ENCODE measurements around the gene RAB6A. TPM values are rescaled to one million over a fixed set of nuclear protein-coding genes. Genes with fewer than 3 reads are reported as not detected.
"Not testable (repeated sequence)": the region's sequence is repeated elsewhere in the genome, so short reads cannot be mapped to it uniquely, and the experiment has no call there.

The RAB6A gene
- total RNA-seq, 1 donor = 153 TPM

DNA sequence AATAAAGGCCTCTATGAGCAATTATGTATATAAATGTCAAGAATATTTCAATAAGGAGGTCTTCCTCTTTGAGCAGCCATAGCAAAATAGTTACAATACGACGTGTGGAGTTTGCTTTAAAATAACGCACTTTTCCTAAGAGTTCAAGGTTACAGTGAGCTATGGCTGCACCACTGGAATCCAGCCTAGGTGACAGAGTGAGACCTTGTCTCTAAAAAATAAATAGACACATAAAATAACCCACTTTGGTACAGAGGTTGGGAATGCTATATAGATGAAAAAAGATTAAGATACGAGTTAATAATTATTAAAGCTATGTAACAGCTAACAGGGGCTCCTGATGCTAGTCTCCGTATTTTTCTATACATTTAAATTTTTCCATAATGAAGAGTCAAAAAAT, 12.6 kb downstream of the RAB6A start:
- DNase-seq (ENCODE audit: low read depth) = no peak
- no peak overlapping the region for H3K4me3 ChIP-seq (ENCODE audit: low read depth, low read length)
- TF ChIP-seq, protein P1, sequence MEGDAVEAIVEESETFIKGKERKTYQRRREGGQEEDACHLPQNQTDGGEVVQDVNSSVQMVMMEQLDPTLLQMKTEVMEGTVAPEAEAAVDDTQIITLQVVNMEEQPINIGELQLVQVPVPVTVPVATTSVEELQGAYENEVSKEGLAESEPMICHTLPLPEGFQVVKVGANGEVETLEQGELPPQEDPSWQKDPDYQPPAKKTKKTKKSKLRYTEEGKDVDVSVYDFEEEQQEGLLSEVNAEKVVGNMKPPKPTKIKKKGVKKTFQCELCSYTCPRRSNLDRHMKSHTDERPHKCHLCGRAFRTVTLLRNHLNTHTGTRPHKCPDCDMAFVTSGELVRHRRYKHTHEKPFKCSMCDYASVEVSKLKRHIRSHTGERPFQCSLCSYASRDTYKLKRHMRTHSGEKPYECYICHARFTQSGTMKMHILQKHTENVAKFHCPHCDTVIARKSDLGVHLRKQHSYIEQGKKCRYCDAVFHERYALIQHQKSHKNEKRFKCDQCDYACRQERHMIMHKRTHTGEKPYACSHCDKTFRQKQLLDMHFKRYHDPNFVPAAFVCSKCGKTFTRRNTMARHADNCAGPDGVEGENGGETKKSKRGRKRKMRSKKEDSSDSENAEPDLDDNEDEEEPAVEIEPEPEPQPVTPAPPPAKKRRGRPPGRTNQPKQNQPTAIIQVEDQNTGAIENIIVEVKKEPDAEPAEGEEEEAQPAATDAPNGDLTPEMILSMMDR (IDR thresholded peaks at IDR 0.05; ENCODE audit: insufficient read depth, low read depth, low read length) = no peak

DNA sequence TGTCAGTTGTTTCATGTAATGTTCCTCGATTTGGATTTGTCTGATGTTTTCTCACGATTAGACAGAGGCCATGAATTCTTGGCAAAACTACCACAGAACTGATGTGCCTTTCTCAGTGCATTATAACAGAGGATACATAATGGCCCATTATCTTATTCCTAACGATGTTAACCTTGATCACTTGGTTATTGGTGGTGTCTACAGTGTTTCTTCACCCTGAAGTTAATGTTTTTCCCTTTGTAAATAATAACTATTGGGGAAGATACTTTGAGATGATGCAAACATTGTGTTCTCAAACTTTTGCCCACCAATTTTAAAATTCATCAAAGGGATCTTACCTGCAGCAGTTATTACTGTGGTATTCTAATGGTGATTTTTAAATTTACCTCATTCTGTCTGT, 13.1 kb downstream of the RAB6A start:
- TF ChIP-seq, protein P1 (IDR thresholded peaks at IDR 0.05; ENCODE audit: insufficient read depth, low read depth, low read length) = no peak
- no peak for DNase-seq (ENCODE audit: low read depth)
- H3K4me3 ChIP-seq (ENCODE audit: low read depth, low read length) = no peak overlapping the region

DNA sequence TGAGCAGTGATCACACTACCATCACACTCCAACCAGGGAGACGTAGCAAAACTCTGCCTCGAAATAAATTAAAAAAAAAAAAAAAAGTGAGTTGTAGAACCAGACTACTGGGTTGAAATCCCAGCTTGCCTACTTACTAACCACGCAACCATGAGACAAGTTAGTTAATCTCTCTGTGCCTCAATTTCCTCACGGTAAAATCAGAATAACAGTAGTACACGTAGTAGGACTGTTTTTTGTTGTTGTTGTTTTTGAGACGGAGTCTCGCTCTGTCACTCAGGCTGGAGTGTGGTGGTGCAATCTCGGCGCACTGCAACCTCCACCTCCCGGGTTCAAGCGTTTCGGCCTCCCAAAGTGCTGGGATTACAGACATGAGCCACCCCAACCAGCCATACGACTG, 14.2 kb downstream of the RAB6A start:
- no peak overlapping the region for H3K4me3 ChIP-seq (ENCODE audit: low read depth, low read length)
- TF ChIP-seq, protein P1 (IDR thresholded peaks at IDR 0.05; ENCODE audit: insufficient read depth, low read depth, low read length) = no peak
- DNase-seq (ENCODE audit: low read depth) = no peak

- H3K4me3 ChIP-seq (ENCODE audit: low read depth, low read length) = no peak overlapping the region
- no peak for DNase-seq (ENCODE audit: low read depth)
- TF ChIP-seq, protein P1 (IDR thresholded peaks at IDR 0.05; ENCODE audit: insufficient read depth, low read depth, low read length) = no peak
Observed at GRCh38 chr11:73743045-73743444, 17.8 kb downstream of the RAB6A start.

DNA sequence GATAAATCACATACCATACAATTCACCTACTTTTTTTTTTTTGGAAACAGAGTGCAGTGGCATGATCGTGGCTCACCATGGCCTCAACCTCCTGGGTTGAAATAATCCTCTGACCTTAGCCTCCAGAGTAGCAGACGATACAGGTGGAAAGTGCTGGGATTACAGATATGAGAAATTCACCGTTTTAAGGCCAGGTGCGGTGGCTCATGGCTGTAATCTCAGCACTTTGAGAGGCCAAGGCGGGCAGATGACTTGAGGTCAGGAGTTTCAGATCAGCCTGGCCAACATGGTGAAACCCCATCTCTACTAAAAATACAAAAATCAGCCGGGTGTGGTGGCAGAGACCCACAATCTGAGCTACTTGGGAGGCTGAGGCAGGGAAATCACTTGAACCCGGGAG, 24.9 kb downstream of the RAB6A start:
- H3K4me3 ChIP-seq (ENCODE audit: low read depth, low read length); DNase-seq (ENCODE audit: low read depth): not testable (repeated sequence)

DNA sequence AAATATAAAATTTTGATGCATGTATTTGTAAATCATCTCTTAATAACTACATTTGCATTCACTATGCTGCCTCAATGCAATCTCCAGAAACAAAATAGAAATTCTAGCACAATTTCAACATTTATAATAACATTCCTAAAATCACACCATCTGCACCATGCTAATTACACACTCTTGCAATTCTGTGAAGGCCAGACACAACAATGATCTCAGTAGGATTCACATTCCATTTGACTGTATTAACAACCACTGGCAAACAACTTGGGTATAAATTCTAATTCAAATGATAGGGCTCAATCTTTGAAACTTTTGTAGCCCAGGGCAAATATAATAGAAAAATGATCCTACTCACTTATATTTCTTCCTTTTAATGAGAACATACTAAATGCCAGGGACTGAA, 25.9 kb downstream of the RAB6A start:
- peak; percentile 44 for DNase-seq (ENCODE audit: low read depth)
- no peak overlapping the region for H3K4me3 ChIP-seq (ENCODE audit: low read depth, low read length)
- TF ChIP-seq, protein P1 (IDR thresholded peaks at IDR 0.05; ENCODE audit: insufficient read depth, low read depth, low read length) = no peak

DNA sequence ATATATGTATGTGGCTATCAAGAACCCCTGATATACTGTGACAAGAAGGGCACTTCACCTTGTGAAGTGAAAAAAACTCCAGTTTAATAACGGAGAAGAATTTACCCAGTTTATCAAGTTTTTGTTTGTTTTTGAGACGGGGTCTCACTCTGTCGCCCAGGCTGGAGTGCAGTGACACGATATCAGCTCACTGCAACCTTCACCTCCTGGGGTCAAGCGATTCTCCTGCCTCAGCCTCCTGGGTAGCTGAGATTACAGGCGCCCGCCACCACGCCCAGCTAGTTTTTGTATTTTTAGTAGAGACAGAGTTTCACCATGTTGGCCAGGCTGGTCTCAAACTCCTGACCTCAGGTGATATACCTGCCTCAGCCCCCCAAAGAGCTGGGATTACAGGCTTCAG, 26.9 kb downstream of the RAB6A start:
- H3K4me3 ChIP-seq (ENCODE audit: low read depth, low read length); DNase-seq (ENCODE audit: low read depth): not testable (repeated sequence)

DNA sequence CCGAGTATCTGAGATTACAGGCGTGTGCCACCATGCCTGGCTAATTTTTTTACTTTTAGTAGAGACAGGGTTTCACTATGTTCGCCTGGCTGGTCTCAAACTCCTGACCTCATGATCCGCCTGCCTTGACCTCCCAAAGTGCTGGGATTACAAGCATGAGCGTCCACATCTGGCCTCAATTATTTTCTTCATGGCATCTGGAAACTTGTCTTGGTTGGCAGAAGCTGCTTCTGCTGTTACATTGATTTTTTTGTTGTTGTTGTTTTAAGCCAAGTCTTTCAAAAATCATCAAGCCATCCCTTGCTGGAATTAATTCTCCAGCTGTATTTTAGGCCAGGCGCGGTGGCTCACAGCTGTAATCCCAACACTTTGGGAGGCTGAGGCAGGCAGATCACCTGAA, 27.9 kb downstream of the RAB6A start:
- not testable (repeated sequence) for H3K4me3 ChIP-seq (ENCODE audit: low read depth, low read length); DNase-seq (ENCODE audit: low read depth)

Measured in fibroblast of villous mesenchyme (primary cell).